GM23248 (cell line): Measurements from ENCODE around the gene NEBL.

Source experiments
- EZH2 ChIP-seq: fragments of 200-600 bp; sonication (generic); IDR thresholded peaks from 2 replicates; pipeline ENCODE4 v1.6.1; 2018; ENCODE audit warnings: antibody characterized with exemption, mild to moderate bottlenecking; ENCODE audit not compliant: insufficient read depth, poor library complexity, severe bottlenecking
- EZH2phosphoT487 ChIP-seq: fragments of 200-600 bp; sonication (generic); IDR thresholded peaks from 2 replicates; pipeline ENCODE4 v1.6.1; 2018; ENCODE audit warnings: antibody characterized with exemption, moderate library complexity, mild to moderate bottlenecking, low read depth; ENCODE audit not compliant: insufficient read depth

GRCh38 chr10:20922033-20922432, 24.9 kb upstream of the NEBL start:
- no peak for TF ChIP-seq EZH2
- TF ChIP-seq EZH2phosphoT487, result no peak
